Thyroid gland (tissue), 4 donors: Measurements from ENCODE around the gene PNPLA1. TPM values are rescaled to one million over a fixed set of nuclear protein-coding genes. Genes with fewer than 3 reads are reported as not detected.

ENCODE experiments used
- DNase-seq, 2 donors: peaks; one replicate each; pipeline ENCODE4 v3.0.0-alpha.2; 2019
- H3K27ac ChIP-seq, 3 donors: fragments of 200-600 bp; sonication (generic); 1 replicate in 2 of 3; 2 replicates in 1 of 3; pipeline ENCODE4 v1.5.1; 2016 to 2019; ENCODE audit warnings: mild to moderate bottlenecking in 1 of 3, moderate library complexity in 1 of 3
- H3K27me3 ChIP-seq: fragments of 200-600 bp; sonication (generic); one replicate; pipeline ENCODE4 v1.5.1; 2019
- H3K36me3 ChIP-seq, 2 donors: fragments of 200-600 bp; sonication (generic); one replicate each; pipeline ENCODE4 v1.5.1; 2016 to 2019
- H3K4me1 ChIP-seq, 2 donors: fragments of 200-600 bp; sonication (generic); one replicate each; pipeline ENCODE4 v1.5.1; 2017 to 2019
- H3K4me3 ChIP-seq, 3 donors: fragments of 200-600 bp; sonication (generic); replicated peaks in 1 of 3; 1 replicate in 2 of 3; 2 replicates in 1 of 3; pipeline ENCODE4 v1.5.1; 2016; ENCODE audit warnings: mild to moderate bottlenecking in 1 of 3
- H3K9me3 ChIP-seq: fragments of 200-600 bp; sonication (generic); one replicate; pipeline ENCODE4 v1.5.1; 2017
- POLR2A ChIP-seq, 2 donors: fragments of 450-650 bp; IDR thresholded peaks; one replicate each; pipeline ENCODE4 v1.6.1; 2017; ENCODE audit warnings: antibody characterized with exemption in 2 of 2, mild to moderate bottlenecking in 2 of 2, moderate library complexity in 1 of 2
- WGBS, 2 donors: methylation state at CpG; one replicate each; pipeline ENCODE4 v1.1.5; 2017; 5-methylcytosine and 5-hydroxymethylcytosine counted together
- intact Hi-C: fragments of 100-400 bp; cut with DNase I; formaldehyde crosslinking; loops from one replicate; pipeline ENCODE4 v1.15.1; 2023
- total RNA-seq, 4 donors: library from RNA; depleted of rRNA; stranded (reverse); fragments of >200 nt; gene quantifications; one replicate each; pipeline ENCODE4 v1.2.3, GENCODE V29; 2016
- TF ChIP-seq, protein P1 (sequence below), 6 experiments: fragments of 200-600 bp in 3 of 6; fragments of 450-650 bp in 3 of 6; sonication (generic) in 3 of 6; IDR thresholded peaks; one replicate each; pipeline ENCODE4 v1.5.1; 2016 to 2019; ENCODE audit warnings: antibody characterized with exemption in 6 of 6, mild to moderate bottlenecking in 2 of 6, inconsistent platforms in 1 of 6, moderate library complexity in 1 of 6

The PNPLA1 gene
- total RNA-seq, 4 donors from 2014 or later = 0.11 TPM; not detected in 3

DNA sequence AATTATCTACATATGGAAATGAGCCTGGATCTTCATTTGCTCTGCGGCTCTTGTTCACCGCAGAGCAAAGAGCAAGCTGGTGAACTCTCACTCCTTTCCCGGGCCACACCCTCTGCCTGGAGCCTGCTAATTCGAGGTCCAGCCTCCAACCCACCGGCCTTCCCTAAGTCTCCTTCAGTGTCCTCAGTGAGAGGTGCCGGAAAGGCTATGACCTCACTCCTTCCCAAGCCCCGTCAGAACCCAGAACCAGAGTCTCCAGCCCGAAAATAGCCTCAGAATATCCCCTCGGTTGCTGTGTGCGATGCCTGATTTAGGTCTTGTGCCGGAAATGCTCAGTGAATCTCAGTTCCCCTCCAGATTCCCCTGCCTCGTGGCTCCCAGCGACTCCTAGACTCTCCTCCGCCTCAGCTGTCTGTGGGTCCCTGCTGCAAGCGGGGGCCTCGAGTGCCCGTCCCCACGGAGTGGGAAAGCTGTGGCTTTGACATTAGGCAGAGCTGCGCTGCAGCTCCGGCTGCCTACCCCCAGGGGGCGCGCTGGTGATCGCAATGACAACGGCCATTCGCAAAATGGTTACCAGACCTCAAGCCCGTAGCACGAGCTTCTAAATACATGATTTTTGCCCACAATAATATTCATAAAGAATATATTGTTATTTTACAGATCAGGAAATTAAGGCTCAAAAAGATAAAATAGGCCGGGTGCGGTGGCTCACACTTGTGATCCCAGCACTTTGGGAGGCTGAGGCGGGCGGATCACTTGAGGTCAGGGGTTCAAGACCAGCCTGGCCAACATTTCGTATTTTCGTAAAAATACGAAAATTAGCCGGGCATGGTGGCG, 71.0 kb downstream of the PNPLA1 start:
- Histone ChIP-seq H3K36me3 (no peaks in the 10 kb centered on the region), H3K27me3 (no peaks in the 10 kb centered on the region), H3K4me1 (peaks cover 5 to 6% of the 10 kb centered on the region in 2 donors), H3K27ac (peak overlapping the region in 1 of 3 donors; percentile 36), H3K4me3 (peak overlapping the region in 1 of 3 donors; percentile 13), H3K9me3 (no peaks in the 10 kb centered on the region)
- 25 to 31% methylated on average over 26 to 31 of the region's 36 CpGs for WGBS, 2 donors
- TF ChIP-seq POLR2A (IDR thresholded peaks at IDR 0.05) = no peak
- TF ChIP-seq, protein P1, sequence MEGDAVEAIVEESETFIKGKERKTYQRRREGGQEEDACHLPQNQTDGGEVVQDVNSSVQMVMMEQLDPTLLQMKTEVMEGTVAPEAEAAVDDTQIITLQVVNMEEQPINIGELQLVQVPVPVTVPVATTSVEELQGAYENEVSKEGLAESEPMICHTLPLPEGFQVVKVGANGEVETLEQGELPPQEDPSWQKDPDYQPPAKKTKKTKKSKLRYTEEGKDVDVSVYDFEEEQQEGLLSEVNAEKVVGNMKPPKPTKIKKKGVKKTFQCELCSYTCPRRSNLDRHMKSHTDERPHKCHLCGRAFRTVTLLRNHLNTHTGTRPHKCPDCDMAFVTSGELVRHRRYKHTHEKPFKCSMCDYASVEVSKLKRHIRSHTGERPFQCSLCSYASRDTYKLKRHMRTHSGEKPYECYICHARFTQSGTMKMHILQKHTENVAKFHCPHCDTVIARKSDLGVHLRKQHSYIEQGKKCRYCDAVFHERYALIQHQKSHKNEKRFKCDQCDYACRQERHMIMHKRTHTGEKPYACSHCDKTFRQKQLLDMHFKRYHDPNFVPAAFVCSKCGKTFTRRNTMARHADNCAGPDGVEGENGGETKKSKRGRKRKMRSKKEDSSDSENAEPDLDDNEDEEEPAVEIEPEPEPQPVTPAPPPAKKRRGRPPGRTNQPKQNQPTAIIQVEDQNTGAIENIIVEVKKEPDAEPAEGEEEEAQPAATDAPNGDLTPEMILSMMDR (IDR thresholded peaks at IDR 0.05) = peak; percentile 78 to 98 (median 87)
- DNase-seq = peak; percentile 71 to 72
- intact Hi-C loops = no loop called here

GRCh38 chr6:36343109-36343680, 73.3 kb downstream of the PNPLA1 start:
- Histone ChIP-seq H3K9me3 (no peaks in the 10 kb centered on the region), H3K27ac (no peak overlapping the region), H3K4me3 (no peak overlapping the region), H3K27me3 (no peaks in the 10 kb centered on the region), H3K36me3 (no peaks in the 10 kb centered on the region), H3K4me1 (peaks cover 6 to 12% of the 10 kb centered on the region in 2 donors)
- no peak for DNase-seq
- 76 to 93% methylated on average over 5 of the region's 5 CpGs for WGBS, 2 donors
- intact Hi-C loops = no loop called here
- TF ChIP-seq, protein P1 (IDR thresholded peaks at IDR 0.05) = no peak
- TF ChIP-seq POLR2A (IDR thresholded peaks at IDR 0.05) = no peak

GRCh38 chr6:36345681-36346466, 76.0 kb downstream of the PNPLA1 start:
- no peak overlapping the region for H3K4me3 ChIP-seq

GRCh38 chr6:36346486-36347273, 76.8 kb downstream of the PNPLA1 start:
- Histone ChIP-seq H3K27ac (no peak overlapping the region), H3K36me3 (no peaks in the 10 kb centered on the region), H3K27me3 (no peaks in the 10 kb centered on the region), H3K4me3 (no peak overlapping the region), H3K9me3 (no peaks in the 10 kb centered on the region), H3K4me1 (peaks cover 0 to 6% of the 10 kb centered on the region in 2 donors)
- 94 to 95% methylated on average over 20 of the region's 20 CpGs for WGBS, 2 donors
- no peak for TF ChIP-seq POLR2A (IDR thresholded peaks at IDR 0.05)
- TF ChIP-seq, protein P1 (IDR thresholded peaks at IDR 0.05) = no peak
- no peak for DNase-seq
- intact Hi-C loops = no loop called here

More at GRCh38 chr6:36345681-36346466, 76.0 kb downstream of the PNPLA1 start:
- H3K27ac ChIP-seq = no peak overlapping the region
- 88 to 95% methylated on average over 13 of the region's 13 CpGs for WGBS, 2 donors
- DNase-seq = no peak
- H3K4me1 ChIP-seq = peaks cover 4 to 7% of the 10 kb centered on the region in 2 donors
- H3K36me3 ChIP-seq = no peaks in the 10 kb centered on the region
- TF ChIP-seq, protein P1 (IDR thresholded peaks at IDR 0.05) = no peak
- no peak for TF ChIP-seq POLR2A (IDR thresholded peaks at IDR 0.05)
- no peaks in the 10 kb centered on the region for H3K9me3 ChIP-seq
- intact Hi-C loops = no loop called here
- H3K27me3 ChIP-seq = no peaks in the 10 kb centered on the region
